Activated T-cell treated with anti-CD3 and anti-CD28 coated beads, Interleukin-2, amount 50 U/mL, for 4 hours (primary cell): ENCODE results near the gene IFNGR1. TPM values are rescaled to one million over a fixed set of nuclear protein-coding genes. Genes with fewer than 3 reads are reported as not detected.

ENCODE experiments used
- ATAC-seq, 2 donors: fragments of 200-7000 bp; cut with Tn5 transposase; one replicate each; pipeline ENCODE4 v1.10.0; 2021
- DNase-seq: peaks from one replicate; pipeline ENCODE4 v3.0.0-alpha.2; 2020
- H3K27me3 Mint-ChIP-seq: one replicate; pipeline ENCODE4 v1.8.0; 2021; ENCODE audit warnings: low read depth, mixed read lengths
- H3K36me3 Mint-ChIP-seq: one replicate; pipeline ENCODE4 v1.8.0; 2022; ENCODE audit warnings: mixed read lengths; ENCODE audit not compliant: insufficient read depth
- H3K4me1 Mint-ChIP-seq: one replicate; pipeline ENCODE4 v1.8.0; 2021; ENCODE audit warnings: low read depth, mixed read lengths
- H3K4me3 Mint-ChIP-seq: one replicate; pipeline ENCODE4 v1.8.0; 2021; ENCODE audit warnings: mild to moderate bottlenecking, moderate library complexity, mixed read lengths
- H3K9me3 Mint-ChIP-seq: one replicate; pipeline ENCODE4 v1.8.0; 2021; ENCODE audit warnings: mixed read lengths
- total RNA-seq, 3 donors: library from RNA; stranded (reverse); gene quantifications; one replicate each; pipeline ENCODE4 v1.2.1, GENCODE V29; 2021

IFNGR1 gene
- total RNA-seq, 3 donors from 2014 or later, result 8.9 to 12.0 (median 11.9) TPM

DNA sequence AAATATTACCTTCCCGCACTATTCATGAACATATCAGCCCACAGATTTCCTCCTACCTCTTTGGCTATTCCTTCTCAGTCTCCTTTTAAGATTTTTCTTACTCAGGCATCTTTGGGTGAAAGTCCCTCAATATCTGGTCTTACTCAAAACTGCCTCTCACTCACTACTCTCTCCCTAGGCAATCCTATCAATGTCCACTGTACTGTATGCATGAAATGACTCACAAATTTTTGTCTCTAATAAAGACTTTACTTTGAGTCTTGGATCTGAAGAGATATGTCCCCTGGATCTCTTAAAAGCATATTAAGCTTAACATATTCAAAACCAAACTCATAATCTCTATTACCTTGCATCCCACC, 70.2 kb downstream of the IFNGR1 start:
- Mint-ChIP-seq H3K27me3 (no peaks in the 10 kb centered on the region), H3K4me1 (no peaks in the 10 kb centered on the region), H3K9me3 (peaks cover 7% of the 10 kb centered on the region), H3K4me3 (no peak overlapping the region), H3K36me3 (no peaks in the 10 kb centered on the region)
- DNase-seq (no peak), ATAC-seq (no peak)

DNA sequence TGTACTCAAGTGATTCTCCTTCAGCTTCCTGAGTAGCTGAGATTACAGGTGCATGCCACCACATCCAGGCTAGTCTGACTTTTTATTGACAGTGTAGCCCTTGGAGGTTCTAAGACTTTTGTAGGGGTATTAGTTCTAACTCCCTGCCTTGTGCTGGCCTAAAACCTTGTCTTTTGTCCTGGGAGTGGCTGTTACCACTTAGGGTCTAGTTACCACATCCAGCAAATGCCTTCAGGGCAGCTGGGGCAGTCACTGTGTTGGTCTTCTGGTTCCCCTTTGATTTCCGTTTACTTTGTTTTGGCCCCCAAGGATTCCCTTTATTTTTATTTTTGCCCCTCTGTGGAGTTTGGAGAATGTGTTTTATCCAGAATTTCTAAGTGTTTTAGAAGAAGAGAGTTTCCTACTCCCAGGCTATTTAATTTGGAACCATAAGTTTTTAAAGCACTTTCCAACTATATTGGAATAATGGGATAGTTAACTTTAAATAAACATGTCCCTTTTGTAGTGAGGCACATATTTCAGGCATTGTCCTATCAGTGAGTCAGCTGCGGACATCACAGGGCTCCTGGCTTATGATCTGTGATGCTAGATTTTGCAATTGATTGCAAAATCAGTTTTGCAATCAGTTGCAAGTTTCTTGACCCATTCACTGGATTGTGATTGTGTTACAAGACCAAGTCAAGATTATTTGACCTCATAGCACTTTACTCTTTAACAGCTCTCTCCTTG, 70.7 kb downstream of the IFNGR1 start:
- H3K27me3 Mint-ChIP-seq, result no peaks in the 10 kb centered on the region
- no peaks in the 10 kb centered on the region for H3K36me3 Mint-ChIP-seq
- no peaks in the 10 kb centered on the region for H3K4me1 Mint-ChIP-seq
- no peak overlapping the region for H3K4me3 Mint-ChIP-seq
- H3K9me3 Mint-ChIP-seq, result peaks cover 7% of the 10 kb centered on the region
- ATAC-seq (no peak), DNase-seq (no peak)

Other genes with a start within 250 kb of the IFNGR1 start
- gene IL20RA, start 174.4 kb downstream of the IFNGR1 start, total RNA-seq, result under 1 TPM in 1 of 3 donors, not detected in 2; 0.05 TPM
- not detected for gene IL22RA2, start 45.7 kb downstream of the IFNGR1 start, total RNA-seq